ENCODE data around the gene SELENON. TPM values are rescaled to one million over a fixed set of nuclear protein-coding genes. Genes with fewer than 3 reads are reported as not detected.
A peak's percentile ranks its signal among the peaks of the same experiment; 100 is the strongest.
"Not testable (repeated sequence)": the region's sequence is repeated elsewhere in the genome, so short reads cannot be mapped to it uniquely, and the experiment has no call there.

SELENON gene
- total and polyA plus RNA-seq, 10 donors = 9.7 to 80.9 (median 56.7) TPM

GRCh38 chr1:25834894-25835293 lies 34.9 kb downstream of the SELENON start:
- intact Hi-C loops (cut with DNase I; ENCODE audit: low total_unique reads) = no loop called here
- Histone ChIP-seq H3K36me3 (peaks cover 0 to 68% (median 47%) of the 10 kb centered on the region in 6 donors), H3K27ac (no peak overlapping the region), H3K9me3 (peaks cover 0 to 7% (median 2%) of the 10 kb centered on the region in 8 donors), H3K4me1 (peaks cover 8 to 30% (median 12%) of the 10 kb centered on the region in 6 donors), H3K27me3 (replicated peaks in 1 of 7) (no peaks in the 10 kb centered on the region), H3K4me3 (no peak overlapping the region)
- no peak for DNase-seq
- 67 to 81% (median 74%) methylated on average over 3 of the region's 3 CpGs for WGBS, 5 donors
- TF ChIP-seq CTCF (IDR thresholded peaks at IDR 0.05 in 8 of 11, conservative IDR thresholded peaks at IDR 0.05 in 3 of 11) = no peak
- no peak for TF ChIP-seq POLR2A (IDR thresholded peaks at IDR 0.05)
- no peak for TF ChIP-seq POLR2AphosphoS5 (IDR thresholded peaks at IDR 0.05)

DNA sequence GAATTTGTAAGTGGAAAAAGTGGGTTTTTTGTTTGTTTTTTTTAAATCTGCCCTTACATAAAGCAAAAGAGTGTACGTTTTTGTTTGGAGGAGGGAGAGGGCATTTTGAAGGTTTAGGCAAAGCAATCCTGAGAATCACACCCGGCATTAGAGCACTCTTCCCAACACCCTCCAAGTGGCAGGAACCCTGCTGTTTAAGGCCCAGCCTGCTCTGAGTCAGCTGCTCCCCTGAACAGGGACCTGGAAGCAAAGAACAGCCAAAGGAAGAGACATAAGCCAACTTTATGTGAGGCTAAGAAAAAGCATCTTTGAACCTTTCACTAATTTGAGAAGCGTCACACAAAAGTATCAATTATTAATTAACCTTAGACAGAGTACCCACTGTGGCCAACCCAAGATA lies 36.7 kb downstream of the SELENON start:
- Histone ChIP-seq H3K4me3 (no peak overlapping the region), H3K9me3 (peaks cover 0 to 7% (median 2%) of the 10 kb centered on the region in 8 donors), H3K36me3 (peaks cover 0 to 50% (median 29%) of the 10 kb centered on the region in 6 donors), H3K27ac (no peak overlapping the region), H3K27me3 (replicated peaks in 1 of 7) (no peaks in the 10 kb centered on the region), H3K4me1 (peaks cover 4 to 13% (median 7%) of the 10 kb centered on the region in 6 donors)
- no peak for TF ChIP-seq CTCF (IDR thresholded peaks at IDR 0.05 in 8 of 11, conservative IDR thresholded peaks at IDR 0.05 in 3 of 11)
- TF ChIP-seq POLR2A (IDR thresholded peaks at IDR 0.05) = no peak
- no peak for TF ChIP-seq POLR2AphosphoS5 (IDR thresholded peaks at IDR 0.05)
- 82 to 91% (median 84%) methylated on average over 3 of the region's 3 CpGs for WGBS, 5 donors
- DNase-seq = no peak
- intact Hi-C loops (cut with DNase I; ENCODE audit: low total_unique reads) = no loop called here

GRCh38 chr1:25837262-25837875 lies 37.4 kb downstream of the SELENON start:
- peaks cover 0 to 43% (median 23%) of the 10 kb centered on the region in 6 donors for H3K36me3 ChIP-seq
- TF ChIP-seq CTCF (IDR thresholded peaks at IDR 0.05 in 8 of 11, conservative IDR thresholded peaks at IDR 0.05 in 3 of 11) (peak in 3 of 11 experiments; percentile 17 to 31 (median 21)), POLR2A (IDR thresholded peaks at IDR 0.05) (no peak)
- WGBS, 5 donors = 76 to 91% (median 88%) methylated on average over 1 of the region's 1 CpG
- H3K4me1 ChIP-seq = peaks cover 0 to 6% (median under 1%) of the 10 kb centered on the region in 6 donors
- no peak overlapping the region for H3K4me3 ChIP-seq
- peaks cover 0 to 7% (median 2%) of the 10 kb centered on the region in 8 donors for H3K9me3 ChIP-seq
- DNase-seq = no peak
- no peak overlapping the region for H3K27ac ChIP-seq
- intact Hi-C loops (cut with DNase I; ENCODE audit: low total_unique reads) = no loop called here
- no peaks in the 10 kb centered on the region for H3K27me3 ChIP-seq (replicated peaks in 1 of 7)

DNA sequence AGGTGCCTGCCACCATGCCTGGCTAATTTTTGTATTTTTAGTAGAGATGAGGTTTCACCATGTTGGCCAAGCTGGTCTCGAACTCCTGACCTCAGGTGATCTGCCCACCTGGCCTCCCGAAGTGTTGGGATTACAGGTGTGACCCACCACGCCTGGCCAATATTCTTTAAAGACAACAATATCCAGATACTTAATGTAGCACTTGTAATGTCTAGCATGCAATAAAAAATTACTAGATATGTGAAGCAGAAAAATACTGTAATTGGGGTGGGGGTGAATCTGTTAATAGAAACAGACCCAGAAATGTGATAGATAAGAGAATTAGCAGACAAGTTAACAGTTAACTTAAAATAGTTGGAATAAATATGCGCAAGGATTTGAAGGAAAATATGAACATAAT lies 39.8 kb downstream of the SELENON start:
- DNase-seq; H3K27ac ChIP-seq; H3K4me3 ChIP-seq; intact Hi-C loops (cut with DNase I; ENCODE audit: low total_unique reads); H3K27me3 ChIP-seq (replicated peaks in 1 of 7); H3K4me1 ChIP-seq; H3K9me3 ChIP-seq: not testable (repeated sequence)
- H3K36me3 ChIP-seq = peaks cover 0 to 19% (median 3%) of the 10 kb centered on the region in 6 donors
- WGBS, 5 donors = 95 to 97% (median 95%) methylated on average over 4 of the region's 4 CpGs
